NCI-H2171 treated with DMSO at 0.1 percent for 48 hours (cell line): Measurements from ENCODE around the gene KIAA0040.
A peak's percentile ranks its signal among the peaks of the same experiment; 100 is the strongest.

ENCODE experiments used
- DNase-seq: peaks from one replicate; lab custom pipeline; 2025; lab: John Stamatoyannopoulos, UW

The KIAA0040 gene

GRCh38 chr1:175200678-175201521 lies 8.3 kb upstream of the KIAA0040 start:
- DNase-seq: no peak

- DNase-seq: no peak
These were observed 5.8 kb upstream of the KIAA0040 start for GRCh38 chr1:175198332-175198731.

- no peak for DNase-seq
These were observed 5.0 kb upstream of the KIAA0040 start for GRCh38 chr1:175197531-175197930.

- DNase-seq: no peak
These were observed 3.2 kb upstream of the KIAA0040 start for GRCh38 chr1:175195798-175196197.

GRCh38 chr1:175195281-175195680 lies 2.7 kb upstream of the KIAA0040 start:
- DNase-seq: no peak

- no peak for DNase-seq
These were observed 943 bp upstream of the KIAA0040 start for GRCh38 chr1:175193527-175193910.

GRCh38 chr1:175192111-175192629 lies 406 bp downstream of the KIAA0040 start:
- DNase-seq: peak; percentile 46

GRCh38 chr1:175191659-175192058 lies 917 bp downstream of the KIAA0040 start:
- DNase-seq: peak; percentile 33

GRCh38 chr1:175188936-175189335 lies 3.6 kb downstream of the KIAA0040 start:
- no peak for DNase-seq

- DNase-seq: no peak
These were observed 6.0 kb downstream of the KIAA0040 start for GRCh38 chr1:175186433-175187160.

GRCh38 chr1:175185903-175186302 lies 6.7 kb downstream of the KIAA0040 start:
- DNase-seq: no peak

GRCh38 chr1:175183586-175183985 lies 9.0 kb downstream of the KIAA0040 start:
- DNase-seq: no peak

- DNase-seq: no peak
These were observed 10.3 kb downstream of the KIAA0040 start for GRCh38 chr1:175182201-175182746.

- no peak for DNase-seq
These were observed 12.6 kb downstream of the KIAA0040 start for GRCh38 chr1:175179837-175180590.

- no peak for DNase-seq
These were observed 14.1 kb downstream of the KIAA0040 start for GRCh38 chr1:175178456-175178855.

GRCh38 chr1:175178056-175178455 lies 14.5 kb downstream of the KIAA0040 start:
- DNase-seq: no peak

GRCh38 chr1:175176246-175176645 lies 16.3 kb downstream of the KIAA0040 start:
- DNase-seq: no peak

- DNase-seq: no peak
These were observed 18.1 kb downstream of the KIAA0040 start for GRCh38 chr1:175174309-175175102.

GRCh38 chr1:175173531-175173930 lies 19.0 kb downstream of the KIAA0040 start:
- DNase-seq: no peak

GRCh38 chr1:175172503-175172902 lies 20.1 kb downstream of the KIAA0040 start:
- DNase-seq: no peak
